PC-9 (cell line): ENCODE results near the gene CASP10. TPM values are rescaled to one million over a fixed set of nuclear protein-coding genes. Genes with fewer than 3 reads are reported as not detected.
A peak's percentile ranks its signal among the peaks of the same experiment; 100 is the strongest.

Experiments used
- BruUV-seq: library from RNA; stranded (reverse); fragments of 400-500 nt; replicated peaks from 2 replicates; lab custom pipeline; 2021; lab: Mats Ljungman, UMichigan
- CTCF ChIA-PET: fragments of 300-600 bp; sonication (Branson Sonifier 250); formaldehyde crosslinking; loops from one replicate; lab custom pipeline; 2022; ENCODE audit warnings: antibody characterized with exemption; lab: Charles Lee
- POLR2A ChIA-PET: fragments of 300-600 bp; sonication (Branson Sonifier 250); formaldehyde crosslinking; loops from one replicate; lab custom pipeline; 2022; ENCODE audit warnings: antibody characterized with exemption; ENCODE audit not compliant: unreplicated experiment; lab: Charles Lee
- DNase-seq, 2 experiments: peaks; one replicate each; pipeline versions ENCODE4 v3.0.0 to v3.0.0-alpha.2; 2015 to 2022; ENCODE audit warnings: mixed read lengths in 1 of 2
- H2AFZ ChIP-seq: fragments of 200-600 bp; sonication (generic); 2 replicates; pipeline ENCODE4 v1.8.1; 2017; ENCODE audit warnings: antibody characterized with exemption
- H3F3A ChIP-seq: fragments of 200-600 bp; sonication (generic); 2 replicates; pipeline ENCODE4 v1.8.1; 2017; ENCODE audit warnings: antibody characterized with exemption, mild to moderate bottlenecking, low read depth; ENCODE audit not compliant: insufficient read depth
- H3K27ac ChIP-seq: fragments of 200-600 bp; sonication (generic); 2 replicates; pipeline ENCODE4 v1.6.1; 2016; ENCODE audit warnings: mixed run types
- H3K27me3 ChIP-seq: fragments of 200-600 bp; sonication (generic); 2 replicates; pipeline ENCODE4 v1.6.1; 2016; ENCODE audit warnings: low read depth, mixed run types; ENCODE audit not compliant: insufficient read depth
- H3K36me3 ChIP-seq: fragments of 200-600 bp; sonication (generic); 2 replicates; pipeline ENCODE4 v1.6.1; 2016; ENCODE audit warnings: low read depth, mixed run types
- H3K4me1 ChIP-seq: fragments of 200-600 bp; sonication (generic); replicated peaks from 2 replicates; pipeline ENCODE4 v1.6.1; 2016; ENCODE audit warnings: mixed run types; ENCODE audit not compliant: insufficient read depth
- H3K4me2 ChIP-seq: fragments of 200-600 bp; sonication (generic); 2 replicates; pipeline ENCODE4 v1.6.1; 2017; ENCODE audit warnings: mixed run types
- H3K4me3 ChIP-seq: fragments of 200-600 bp; sonication (generic); 2 replicates; pipeline ENCODE4 v1.6.1; 2016; ENCODE audit warnings: mixed run types
- H3K79me2 ChIP-seq: fragments of 200-600 bp; sonication (generic); 2 replicates; pipeline ENCODE4 v1.6.1; 2017; ENCODE audit warnings: low read depth, mixed run types
- H3K9me2 ChIP-seq: fragments of 200-600 bp; sonication (generic); 2 replicates; pipeline ENCODE4 v1.8.1; 2017; ENCODE audit warnings: mild to moderate bottlenecking; ENCODE audit not compliant: insufficient read depth
- H3K9me3 ChIP-seq: fragments of 200-600 bp; sonication (generic); 2 replicates; pipeline ENCODE4 v1.8.1; 2016; ENCODE audit warnings: low read depth; ENCODE audit not compliant: insufficient read depth
- H4K20me1 ChIP-seq: fragments of 200-600 bp; sonication (generic); 2 replicates; pipeline ENCODE4 v1.8.1; 2017; ENCODE audit not compliant: insufficient read depth
- CTCF ChIP-seq: fragments of 200-600 bp; sonication (generic); conservative IDR thresholded peaks from 2 replicates; pipeline ENCODE4 v1.6.1; 2017; ENCODE audit warnings: mixed run types, antibody characterized with exemption, mild to moderate bottlenecking, moderate library complexity
- EZH2 ChIP-seq: fragments of 200-600 bp; sonication (generic); IDR thresholded peaks from 2 replicates; pipeline ENCODE4 v1.8.0; 2017; ENCODE audit warnings: antibody characterized with exemption, low read depth
- intact Hi-C: fragments of 100-400 bp; cut with micrococcal nuclease; formaldehyde crosslinking; loops from one replicate; pipeline ENCODE4 v1.10.0; 2022; ENCODE audit not compliant: unreplicated experiment
- total RNA-seq: library from RNA; stranded (reverse); gene quantifications from 2 replicates; pipeline ENCODE4 v1.2.3, GENCODE V29; 2021

CASP10 gene
- total RNA-seq, 1 experiment from 2014 or later, result 15.2 TPM

- intact Hi-C loops, result loop anchor here (5.0 kb wide), 1 partner anchor 385 kb away; the partner anchor contains the start of gene TMEM237
- CTCF ChIA-PET, result interaction anchor here (0.6 kb wide), 1 partner anchor 511 kb away, joined by 3 read pairs; no protein-coding TSS in a partner anchor
- BruUV-seq, result TSS peak; percentile 56
- Histone ChIP-seq H3K27me3 (no peaks in the 10 kb centered on the region), H3K4me1 (peaks cover 38% of the 10 kb centered on the region), H3K4me2 (peak overlapping the region; percentile 79), H4K20me1 (no peaks in the 10 kb centered on the region), H3K9me2 (no peaks in the 10 kb centered on the region), H3K27ac (peak overlapping the region; percentile 94), H3K79me2 (peaks cover 36% of the 10 kb centered on the region), H3K9me3 (no peaks in the 10 kb centered on the region), H2AFZ (peak overlapping the region; percentile 75), H3K36me3 (no peaks in the 10 kb centered on the region), H3F3A (peaks cover 38% of the 10 kb centered on the region), H3K4me3 (peak overlapping the region; percentile 59)
- 0 out of 2 replicates have a peak, but pooled peaks have one; percentile 21 for TF ChIP-seq CTCF
- TF ChIP-seq EZH2, result no peak
- POLR2A ChIA-PET, result interaction anchor here (0.6 to 0.7 kb wide), 3 partner anchors 73 to 293 kb away, joined by 3 to 4 read pairs (median 4); no protein-coding TSS in a partner anchor
- peak; percentile 65 to 66 for DNase-seq
Measured at GRCh38 chr2:201257381-201257955, 74.5 kb downstream of the CASP10 start.

GRCh38 chr2:201257956-201258665 is 75.2 kb downstream of the CASP10 start:
- H3F3A ChIP-seq, result peaks cover 42% of the 10 kb centered on the region

More at GRCh38 chr2:201257956-201258665, 75.2 kb downstream of the CASP10 start:
- ChIA-PET CTCF (interaction anchor here (0.6 kb wide), 1 partner anchor 511 kb away, joined by 3 read pairs; no protein-coding TSS in a partner anchor), POLR2A (interaction anchor here (0.6 to 0.7 kb wide), 3 partner anchors 191 to 295 kb away, joined by 3 to 4 read pairs (median 4); no protein-coding TSS in a partner anchor)
- no peaks in the 10 kb centered on the region for H3K27me3 ChIP-seq
- H3K36me3 ChIP-seq, result no peaks in the 10 kb centered on the region
- H4K20me1 ChIP-seq, result no peaks in the 10 kb centered on the region
- peaks cover 43% of the 10 kb centered on the region for H3K79me2 ChIP-seq
- BruUV-seq, result TSS peak; percentile 39
- peak overlapping the region; percentile 94 for H3K27ac ChIP-seq
- DNase-seq, result peak; percentile 86 to 91
- H3K4me3 ChIP-seq, result peak overlapping the region; percentile 59
- peak overlapping the region; percentile 79 for H3K4me2 ChIP-seq
- intact Hi-C loops, result loop anchor here (1.0 to 5.0 kb wide), 2 partner anchors 22 to 384 kb away; partner anchors contain the start of gene TMEM237
- no peak for TF ChIP-seq EZH2
- TF ChIP-seq CTCF, result no peak
- no peaks in the 10 kb centered on the region for H3K9me2 ChIP-seq
- no peaks in the 10 kb centered on the region for H3K9me3 ChIP-seq
- peak overlapping the region; percentile 75 for H2AFZ ChIP-seq
- H3K4me1 ChIP-seq, result peaks cover 38% of the 10 kb centered on the region
